Epithelial cell of prostate (primary cell): ENCODE data around the gene EIF3D.

Experiments
- DNase-seq: peaks from one replicate; pipeline ENCODE4 v3.0.0-alpha.2; 2011; ENCODE audit warnings: low read depth, low spot score
- H3K27ac ChIP-seq: fragments of 450-650 bp; 2 replicates; pipeline ENCODE4 v1.5.1; 2017; ENCODE audit warnings: mild to moderate bottlenecking

EIF3D gene

DNA sequence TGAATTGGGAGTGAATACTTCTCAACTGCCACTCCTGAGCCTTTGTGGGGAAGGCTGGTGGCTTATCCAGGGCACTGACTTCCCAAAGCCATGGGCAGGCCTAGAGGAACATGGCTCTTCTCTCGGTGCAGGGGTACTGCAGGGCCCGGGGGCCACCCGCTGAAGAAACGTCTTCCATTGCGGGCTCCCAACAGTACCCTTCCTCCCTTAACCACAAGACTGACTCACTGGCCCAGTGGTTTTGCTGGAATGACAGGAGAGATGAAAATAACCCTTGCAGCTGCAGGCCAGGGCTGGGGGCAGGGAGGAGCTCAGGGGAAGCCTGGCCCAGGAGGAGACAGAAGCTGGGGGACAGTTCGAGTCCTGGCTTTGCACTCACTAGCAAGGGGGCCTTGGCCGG is 61.0 kb downstream of the EIF3D start:
- H3K27ac ChIP-seq: peak overlapping the region; percentile 85
- peak; percentile 54 for DNase-seq

DNA sequence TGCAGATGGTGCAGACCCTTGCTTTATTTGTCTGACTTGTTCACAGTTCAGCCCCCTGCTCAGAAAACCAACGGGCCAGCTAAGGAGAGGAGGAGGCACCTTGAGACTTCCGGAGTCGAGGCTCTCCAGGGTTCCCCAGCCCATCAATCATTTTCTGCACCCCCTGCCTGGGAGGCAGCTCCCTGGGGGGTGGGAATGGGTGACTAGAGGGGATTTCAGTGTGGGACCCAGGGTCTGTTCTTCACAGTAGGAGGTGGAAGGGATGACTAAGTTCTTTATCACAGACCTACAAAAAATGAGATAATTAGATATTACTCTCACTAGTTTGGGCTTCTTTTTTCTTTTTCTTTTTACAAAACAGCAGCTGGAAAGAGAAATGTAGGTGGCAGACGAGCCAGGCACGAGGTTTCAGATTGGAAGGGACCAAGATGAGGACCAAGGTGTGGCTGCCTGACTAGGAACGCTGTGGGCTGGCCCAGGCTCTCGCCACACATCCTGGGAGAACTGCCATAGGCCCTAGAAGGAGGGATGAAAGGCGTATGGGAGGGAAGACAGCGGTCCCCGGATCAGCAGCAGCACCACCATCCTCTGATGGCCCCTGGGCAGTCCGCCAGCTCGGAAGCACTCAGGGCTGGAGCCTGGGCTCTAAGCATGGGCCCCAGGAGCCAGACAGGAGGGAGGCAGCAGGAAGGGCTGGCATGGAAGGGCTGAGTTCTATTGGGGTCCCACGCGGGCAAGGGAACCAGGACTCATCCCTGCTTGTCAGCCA is 61.7 kb downstream of the EIF3D start:
- H3K27ac ChIP-seq: peak overlapping the region; percentile 85
- no peak for DNase-seq

DNA sequence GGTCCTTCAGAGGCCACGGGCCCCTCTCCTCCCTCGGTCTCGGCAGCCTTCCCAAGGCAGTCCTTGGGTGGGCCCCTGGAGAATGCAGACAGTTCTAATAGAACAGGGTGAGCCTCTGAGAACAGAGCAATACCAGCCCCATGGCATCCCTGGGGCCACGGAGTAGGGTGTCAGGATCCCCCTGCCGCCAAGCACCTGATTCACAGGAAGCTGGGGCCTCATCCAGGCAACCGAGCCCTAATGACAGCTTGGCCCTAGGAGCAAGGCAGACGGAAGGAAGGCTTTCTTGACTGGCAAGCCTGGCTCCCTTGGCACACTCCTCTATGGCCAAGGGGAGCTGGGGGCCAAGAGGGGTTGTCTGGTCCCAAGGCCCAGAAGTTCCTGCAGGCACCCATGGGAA is 62.7 kb downstream of the EIF3D start:
- no peak for DNase-seq
- peak overlapping the region; percentile 85 for H3K27ac ChIP-seq

DNA sequence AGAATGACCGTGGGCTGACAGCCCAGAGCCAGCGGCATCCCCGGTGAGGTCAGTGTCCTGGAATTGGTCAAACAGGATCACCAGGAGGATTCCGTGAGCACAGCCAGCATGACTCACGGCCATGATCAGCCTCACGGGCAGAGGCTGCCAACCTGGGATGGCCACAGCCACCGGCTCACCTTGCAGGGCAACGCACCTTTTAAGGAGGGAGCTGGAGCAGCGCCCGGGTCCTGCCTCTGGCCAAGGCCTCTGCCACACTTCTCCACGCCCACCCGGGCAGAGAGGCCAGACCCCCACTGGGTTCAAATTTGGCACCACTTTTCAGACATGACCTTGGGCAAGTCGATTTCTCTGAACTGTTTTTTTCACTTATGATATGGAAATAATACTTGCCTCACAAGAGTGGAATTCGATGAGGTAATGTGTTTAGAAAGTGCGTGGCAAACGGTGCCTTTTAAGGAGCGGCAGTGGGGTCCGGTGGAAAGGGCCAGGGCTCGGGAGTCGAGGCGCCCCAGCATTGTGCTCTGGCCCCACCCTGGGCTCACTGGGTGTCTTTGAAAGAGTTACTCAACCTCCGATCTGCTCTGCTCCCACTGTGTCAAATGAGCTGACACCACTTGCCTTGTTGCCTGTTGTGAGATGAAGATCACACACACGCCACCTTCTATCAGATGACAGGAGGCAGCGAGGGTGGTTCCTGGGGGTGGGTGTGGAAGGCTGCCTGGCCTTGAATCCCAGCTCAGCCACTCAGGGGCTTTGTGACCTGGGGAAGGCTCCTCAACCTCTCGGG is 63.5 kb downstream of the EIF3D start:
- DNase-seq: peak; percentile 64
- peak overlapping the region; percentile 85 for H3K27ac ChIP-seq

DNA sequence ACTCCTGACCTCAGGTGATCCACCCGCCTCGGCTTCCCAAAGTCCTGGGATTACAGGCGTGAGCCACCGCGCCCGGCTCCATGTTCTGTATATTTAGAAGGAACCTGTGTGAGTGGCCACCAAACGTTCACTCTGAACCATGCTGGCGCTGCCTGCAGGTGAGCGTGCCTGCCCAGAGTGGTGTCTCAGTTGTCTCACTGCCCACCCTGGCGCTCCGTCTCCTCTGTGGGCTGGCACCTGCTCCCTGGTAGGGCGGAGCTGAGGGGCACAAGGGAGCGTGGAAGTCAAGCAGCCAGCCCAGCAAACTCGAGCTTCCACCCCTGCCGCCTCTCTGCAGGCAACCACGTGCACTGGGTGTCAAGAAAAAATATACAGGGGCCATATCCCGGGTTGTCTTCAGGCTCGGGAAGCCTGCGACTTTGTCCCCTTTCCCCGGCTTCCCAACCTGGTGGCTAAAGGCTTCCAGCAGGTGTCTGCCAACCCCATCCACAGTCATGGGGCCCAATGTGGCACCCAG is 64.2 kb downstream of the EIF3D start:
- H3K27ac ChIP-seq: peak overlapping the region; percentile 85
- no peak for DNase-seq

DNA sequence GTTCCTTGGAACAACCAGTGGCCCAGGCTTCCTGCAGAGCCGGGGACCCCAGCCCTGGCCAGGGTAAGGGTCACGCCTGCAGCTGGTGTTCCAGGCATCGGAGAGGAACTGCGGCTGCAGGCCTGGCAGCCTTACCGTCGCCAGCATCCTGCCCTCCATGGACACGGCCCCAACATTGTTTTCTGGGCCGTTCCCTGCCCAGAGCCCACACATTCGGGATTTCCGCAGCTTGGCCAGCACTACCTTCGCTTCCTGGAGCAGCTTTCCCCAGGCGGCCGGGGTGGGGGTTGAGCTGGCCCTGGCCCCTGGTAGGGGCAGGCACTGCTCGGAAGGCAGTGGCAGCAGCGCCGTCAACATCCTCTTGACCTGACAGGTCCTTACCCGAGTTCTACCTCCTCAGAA is 65.2 kb downstream of the EIF3D start:
- no peak overlapping the region for H3K27ac ChIP-seq
- no peak for DNase-seq

DNA sequence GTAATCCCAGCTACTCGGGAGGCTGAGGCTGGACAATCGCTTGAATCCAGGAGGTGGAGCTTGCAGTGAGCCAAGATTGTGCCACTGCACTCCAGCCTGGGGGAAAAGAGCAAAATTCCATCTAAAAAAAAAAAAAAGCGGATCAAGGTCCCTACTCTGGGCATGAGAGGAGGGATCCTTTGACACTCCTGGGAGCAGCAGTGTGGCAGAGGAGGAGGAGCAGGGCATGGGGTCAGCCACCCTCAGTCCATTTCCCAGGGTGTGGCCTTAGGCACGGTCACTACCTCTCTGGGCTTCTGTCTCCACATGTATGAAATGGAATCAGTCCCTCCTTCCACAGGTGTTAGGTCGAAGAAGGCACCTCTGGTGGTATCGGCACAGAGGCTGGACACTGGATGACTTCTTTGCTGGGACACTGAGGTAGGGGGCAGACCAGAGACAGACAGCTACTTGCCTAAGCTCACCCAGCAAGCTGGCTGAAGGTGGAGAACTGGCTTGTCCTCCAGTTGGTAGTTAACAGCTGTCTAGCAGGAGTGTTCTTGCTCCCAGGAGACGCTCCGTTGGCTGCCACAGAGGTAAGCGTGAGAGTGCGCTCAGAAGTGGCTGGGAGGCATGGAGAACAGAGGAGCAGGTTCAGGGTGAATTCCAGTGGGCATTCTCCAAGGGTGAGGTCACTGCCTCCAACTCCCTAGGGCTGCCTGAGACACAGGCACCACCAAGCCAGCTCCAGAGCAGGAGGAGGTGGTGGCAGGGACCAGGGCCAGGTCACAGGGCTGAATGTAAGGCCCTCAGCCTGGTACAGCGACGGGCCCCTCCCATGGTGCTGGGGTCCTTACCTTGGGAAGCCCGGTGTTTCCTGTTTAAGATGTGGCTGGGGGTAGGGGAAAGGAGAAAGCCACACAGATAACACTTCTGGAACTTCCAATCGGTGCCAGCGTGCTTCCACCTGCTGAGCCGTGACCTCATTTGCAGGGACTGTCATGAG is 67.0 kb downstream of the EIF3D start:
- peak overlapping the region; percentile 40 for H3K27ac ChIP-seq
- DNase-seq: peak; percentile 39
